DOHH2 (cell line): ENCODE results near the gene VWA2.

Experiments used
- H3F3A ChIP-seq: fragments of 200-600 bp; sonication (generic), shearing (Covaris generic); 2 replicates; pipeline ENCODE4 v1.6.0; 2016; ENCODE audit warnings: antibody characterized with exemption, mild to moderate bottlenecking; ENCODE audit not compliant: control insufficient read depth, insufficient read depth
- H3K27ac ChIP-seq: fragments of 200-600 bp; sonication (generic); 2 replicates; pipeline ENCODE4 v1.5.1; 2014; ENCODE audit warnings: low read depth, mild to moderate bottlenecking, low read length, moderate library complexity
- H3K27me3 ChIP-seq: fragments of 200-600 bp; sonication (generic); 2 replicates; pipeline ENCODE4 v1.6.1; 2014; ENCODE audit warnings: mild to moderate bottlenecking, low read length, mixed read lengths; ENCODE audit not compliant: control insufficient read depth
- H3K36me3 ChIP-seq: fragments of 200-600 bp; sonication (generic); 2 replicates; pipeline ENCODE4 v1.6.1; 2014; ENCODE audit warnings: mild to moderate bottlenecking, low read length, moderate library complexity, mixed read lengths; ENCODE audit not compliant: control insufficient read depth
- H3K4me1 ChIP-seq: fragments of 200-600 bp; sonication (generic); 2 replicates; pipeline ENCODE4 v1.6.1; 2014; ENCODE audit warnings: mild to moderate bottlenecking, low read length, mixed read lengths; ENCODE audit not compliant: control insufficient read depth
- H3K4me2 ChIP-seq: fragments of 200-600 bp; sonication (generic); 2 replicates; pipeline ENCODE4 v1.6.0; 2014; ENCODE audit warnings: mild to moderate bottlenecking, low read length, moderate library complexity
- H3K4me3 ChIP-seq: fragments of 200-600 bp; sonication (generic); 2 replicates; pipeline ENCODE4 v1.5.1; 2014; ENCODE audit warnings: mild to moderate bottlenecking, low read length, mixed read lengths
- H3K79me2 ChIP-seq: fragments of 200-600 bp; sonication (generic); 2 replicates; pipeline ENCODE4 v1.6.1; 2014; ENCODE audit warnings: mild to moderate bottlenecking, low read length, mixed read lengths; ENCODE audit not compliant: control insufficient read depth
- H3K9me2 ChIP-seq: fragments of 200-600 bp; sonication (generic); replicated peaks from 2 replicates; pipeline ENCODE4 v1.6.1; 2014; ENCODE audit warnings: mild to moderate bottlenecking, low read length, mixed read lengths; ENCODE audit not compliant: control insufficient read depth
- H3K9me3 ChIP-seq: fragments of 200-600 bp; sonication (generic); 2 replicates; pipeline ENCODE4 v1.6.1; 2014; ENCODE audit warnings: antibody characterized with exemption, low read length, mixed read lengths; ENCODE audit not compliant: control insufficient read depth, insufficient read depth
- H4K20me1 ChIP-seq: fragments of 200-600 bp; sonication (generic); 2 replicates; pipeline ENCODE4 v1.6.0; 2014; ENCODE audit warnings: low read depth, mild to moderate bottlenecking, antibody characterized with exemption, low read length, moderate library complexity; ENCODE audit not compliant: control insufficient read depth, insufficient read depth
- CTCF ChIP-seq: fragments of 200-600 bp; sonication (generic); IDR thresholded peaks from one replicate; pipeline ENCODE4 v1.5.1; 2014; ENCODE audit warnings: antibody characterized with exemption, mild to moderate bottlenecking, low read depth, low read length; ENCODE audit not compliant: poor library complexity, severe bottlenecking
- EZH2phosphoT487 ChIP-seq: fragments of 200-600 bp; sonication (generic); IDR thresholded peaks from 2 replicates; pipeline ENCODE4 v1.6.1; 2017; ENCODE audit warnings: borderline replicate concordance, mild to moderate bottlenecking, antibody characterized with exemption, low read length, moderate library complexity, mixed read lengths

VWA2 gene

GRCh38 chr10:114308531-114309363, 69.7 kb downstream of the VWA2 start:
- no peaks in the 10 kb centered on the region for H3K36me3 ChIP-seq
- no peaks in the 10 kb centered on the region for H3K9me2 ChIP-seq
- no peaks in the 10 kb centered on the region for H4K20me1 ChIP-seq
- H3K4me2 ChIP-seq, result no peak overlapping the region
- H3K27ac ChIP-seq, result no peak overlapping the region
- no peaks in the 10 kb centered on the region for H3F3A ChIP-seq
- H3K4me1 ChIP-seq, result peaks cover 9% of the 10 kb centered on the region
- no peak for TF ChIP-seq CTCF
- TF ChIP-seq EZH2phosphoT487, result no peak
- no peak overlapping the region for H3K4me3 ChIP-seq
- H3K79me2 ChIP-seq, result no peaks in the 10 kb centered on the region
- H3K27me3 ChIP-seq, result no peaks in the 10 kb centered on the region; the same call in 1 of the 2 replicates
- H3K9me3 ChIP-seq, result no peaks in the 10 kb centered on the region

GRCh38 chr10:114309364-114309651, 70.3 kb downstream of the VWA2 start:
- no peaks in the 10 kb centered on the region for H3K79me2 ChIP-seq
- H3K9me3 ChIP-seq, result no peaks in the 10 kb centered on the region
- H3K36me3 ChIP-seq, result no peaks in the 10 kb centered on the region
- no peaks in the 10 kb centered on the region for H3K9me2 ChIP-seq
- no peak overlapping the region for H3K27ac ChIP-seq
- TF ChIP-seq CTCF (no peak), EZH2phosphoT487 (no peak)
- H3F3A ChIP-seq, result no peaks in the 10 kb centered on the region
- H4K20me1 ChIP-seq, result no peaks in the 10 kb centered on the region
- peaks cover 4% of the 10 kb centered on the region for H3K4me1 ChIP-seq
- no peak overlapping the region for H3K4me3 ChIP-seq
- H3K4me2 ChIP-seq, result no peak overlapping the region
- H3K27me3 ChIP-seq, result no peaks in the 10 kb centered on the region; the same call in 1 of the 2 replicates

- Histone ChIP-seq H3K4me2 (no peak overlapping the region), H3K27ac (no peak overlapping the region), H3K79me2 (no peaks in the 10 kb centered on the region), H3K36me3 (no peaks in the 10 kb centered on the region), H3K9me2 (no peaks in the 10 kb centered on the region), H3K4me1 (no peaks in the 10 kb centered on the region), H4K20me1 (no peaks in the 10 kb centered on the region), H3K27me3 (no peaks in the 10 kb centered on the region; the same call in 1 of the 2 replicates), H3F3A (no peaks in the 10 kb centered on the region), H3K4me3 (no peak overlapping the region), H3K9me3 (no peaks in the 10 kb centered on the region)
- TF ChIP-seq CTCF (no peak), EZH2phosphoT487 (no peak)
Measured at GRCh38 chr10:114310346-114310745, 71.3 kb downstream of the VWA2 start.
